ENCODE results near the gene NXPE2. TPM values are rescaled to one million over a fixed set of nuclear protein-coding genes. Genes with fewer than 3 reads are reported as not detected.
"Not testable (repeated sequence)": the region's sequence is repeated elsewhere in the genome, so short reads cannot be mapped to it uniquely, and the experiment has no call there.

Gene NXPE2
- polyA plus RNA-seq (2011; rRNA removed) (0.04 and 0.09 TPM in 2 replicates), polyA plus RNA-seq (2017; fragmentation: RNase III; extraction: RNeasy Plus Mini Kit Qiagen cat#74134 plus additional on column Dnase treatment) (not detected in 3 replicates), polyA minus RNA-seq (2011; rRNA and poly(A)+ RNA removed) (not detected in 2 replicates)
- not detected in 2 replicates for polyA plus RNA-seq (2012; cell fraction: cytosol; rRNA removed)
- polyA plus RNA-seq (2012; cell fraction: nucleus; rRNA removed): not detected in 2 replicates

GRCh38 chr11:114678125-114679036 lies at the start of gene NXPE2:
Gene NXPE2, plus strand, starts transcription at chr11:114678527. Its CDS starts 49 bp downstream, at chr11:114678576.
- POLR2A ChIA-PET: no interaction called here
- TF ChIP-seq KDM1A (IDR thresholded peaks at IDR 0.05; ENCODE audit: low read depth) (no peak), CTCF (IDR thresholded peaks at IDR 0.05) (no peak), CHD4 (IDR thresholded peaks at IDR 0.05; ENCODE audit: borderline replicate concordance) (no peak), SREBF2 (IDR thresholded peaks at IDR 0.05) (no peak), ZFP36 (IDR thresholded peaks at IDR 0.05; ENCODE audit: borderline replicate concordance, partially characterized antibody) (no peak), PBX3 (IDR thresholded peaks at IDR 0.05) (no peak), CBX8 (IDR thresholded peaks at IDR 0.05) (no peak), HOXB13 (CRISPR knock-in tag; IDR thresholded peaks at IDR 0.05; ENCODE audit: low read depth) (no peak), RNF2 (IDR thresholded peaks at IDR 0.05; ENCODE audit: borderline replicate concordance, low read depth) (no peak), ESRRA (IDR thresholded peaks at IDR 0.05; ENCODE audit: borderline replicate concordance, low read length) (no peak), E2F6 (IDR thresholded peaks at IDR 0.05; ENCODE audit: borderline replicate concordance, low read depth) (no peak), HMGXB4 (CRISPR knock-in tag; IDR thresholded peaks at IDR 0.05; ENCODE audit: borderline replicate concordance) (no peak), NFE2L2 (conservative IDR thresholded peaks at IDR 0.05; ENCODE audit: low read length) (no peak), JUNB (IDR thresholded peaks at IDR 0.05) (no peak), TFCP2L1 (CRISPR knock-in tag; IDR thresholded peaks at IDR 0.05) (no peak), MAX (IDR thresholded peaks at IDR 0.05) (no peak), RARB (CRISPR knock-in tag; IDR thresholded peaks at IDR 0.05) (no peak), PHF8 (IDR thresholded peaks at IDR 0.05; ENCODE audit: borderline replicate concordance, low read depth) (no peak)
- no peak within 1 kb of the TSS for H3K27ac ChIP-seq
- 8% methylated on average over 8 of the region's 8 CpGs for WGBS (ENCODE audit: missing lambda C conversion rate)
- H3K9me3 ChIP-seq: no peaks in the 10 kb centered on the region
- CTCF ChIA-PET: no interaction called here
- FAIRE-seq (no peak), DNase-seq (ENCODE audit: low read depth in 1 of 2, low spot score in 1 of 2) (peak in 1 of 2 experiments; percentile 25), ATAC-seq (peak in 1 of 2 experiments; percentile 47; a peak in 3 of 6 replicates)
- no peaks in the 10 kb centered on the region for H3K4me1 ChIP-seq
- no peak within 1 kb of the TSS for H3K4me3 ChIP-seq
- no peak within 1 kb of the TSS for H3K4me2 ChIP-seq

GRCh38 chr11:114631445-114631965 lies 46.8 kb upstream of the NXPE2 start:
- H3K27ac ChIP-seq; H3K4me2 ChIP-seq; ATAC-seq; DNase-seq (ENCODE audit: low read depth in 1 of 2, low spot score in 1 of 2); H3K4me1 ChIP-seq; CTCF ChIA-PET; POLR2A ChIA-PET; H3K9me3 ChIP-seq; FAIRE-seq; H3K4me3 ChIP-seq: not testable (repeated sequence)
- WGBS (ENCODE audit: missing lambda C conversion rate): 47% methylated on average over 13 of the region's 13 CpGs

- H3K27ac ChIP-seq; H3K9me3 ChIP-seq; H3K4me1 ChIP-seq; DNase-seq (ENCODE audit: low read depth in 1 of 2, low spot score in 1 of 2); POLR2A ChIA-PET; CTCF ChIA-PET; H3K4me3 ChIP-seq; ATAC-seq; FAIRE-seq; H3K4me2 ChIP-seq: not testable (repeated sequence)
- WGBS (ENCODE audit: missing lambda C conversion rate): 62% methylated on average over 6 of the region's 6 CpGs
Measured at GRCh38 chr11:114639440-114639839, 38.9 kb upstream of the NXPE2 start.

Data from A549 (cell line).